GM19035 (cell line): ENCODE measurements around the gene RNASE9.
"Not testable (repeated sequence)": the region's sequence is repeated elsewhere in the genome, so short reads cannot be mapped to it uniquely, and the experiment has no call there.

ENCODE experiments used
- ATAC-seq: cut with Tn5 transposase; IDR thresholded peaks from one replicate; pipeline ENCODE4 v1.9.1; 2021; ENCODE audit not compliant: unreplicated experiment

Gene RNASE9

DNA sequence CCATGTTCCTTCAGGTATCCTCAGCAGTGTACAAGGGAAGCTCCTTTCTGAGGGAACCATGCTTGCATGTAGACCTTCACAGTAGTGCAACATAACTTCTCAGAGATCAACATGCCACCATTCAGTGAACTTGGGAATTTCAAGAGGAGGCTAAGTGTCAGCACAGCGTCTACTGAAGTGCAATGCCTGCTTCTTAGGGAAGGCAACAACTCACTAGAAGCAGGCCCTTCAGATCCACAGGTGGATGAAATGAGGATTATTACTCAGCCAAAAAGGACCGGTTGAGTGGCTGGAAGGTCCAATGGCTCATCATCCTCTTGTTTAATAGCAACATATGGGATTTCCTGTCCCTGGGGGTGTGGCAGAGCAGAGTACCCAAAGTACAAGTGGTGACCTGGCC is 36.8 kb downstream of the RNASE9 start:
- ATAC-seq, result no peak

DNA sequence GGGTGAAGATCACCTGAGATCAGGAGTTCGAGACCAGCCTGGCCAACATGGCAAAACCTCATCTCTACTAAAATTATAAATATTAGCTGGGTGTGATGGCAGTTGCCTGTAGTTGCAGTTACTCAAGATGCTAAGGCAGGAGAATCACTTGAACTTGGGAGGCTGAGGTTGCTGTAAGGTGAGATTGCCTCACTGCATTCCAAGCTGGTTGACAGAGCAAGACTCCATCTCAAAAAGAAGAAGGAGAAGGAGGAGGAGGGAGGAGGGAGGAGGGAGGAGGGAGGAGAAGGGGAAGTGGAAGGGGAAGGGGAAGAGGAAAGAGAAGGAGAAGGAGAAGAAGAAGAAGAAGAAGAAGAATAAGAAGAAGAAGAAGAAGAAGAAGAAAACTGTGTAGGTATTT is 38.5 kb downstream of the RNASE9 start:
- no peak for ATAC-seq

DNA sequence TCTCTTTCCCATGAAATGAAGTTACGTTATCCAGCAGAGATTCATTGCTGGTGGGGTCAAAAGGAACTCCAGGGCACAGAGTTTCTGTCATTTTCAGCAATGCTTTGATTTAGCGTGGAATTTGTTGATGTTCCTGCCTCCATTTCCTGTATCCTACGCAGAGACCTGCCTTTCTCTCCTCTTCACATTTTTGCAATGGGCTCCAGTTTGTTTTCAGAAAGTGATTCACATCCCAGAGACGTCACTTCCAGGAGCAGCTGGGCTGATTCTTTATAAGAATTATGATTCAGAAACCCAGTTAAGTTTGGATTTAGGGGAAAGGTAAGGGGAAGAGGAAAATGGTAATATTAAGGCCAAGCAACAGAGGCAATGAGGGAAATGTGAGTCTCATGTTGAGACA is 43.9 kb downstream of the RNASE9 start:
- ATAC-seq, result no peak

DNA sequence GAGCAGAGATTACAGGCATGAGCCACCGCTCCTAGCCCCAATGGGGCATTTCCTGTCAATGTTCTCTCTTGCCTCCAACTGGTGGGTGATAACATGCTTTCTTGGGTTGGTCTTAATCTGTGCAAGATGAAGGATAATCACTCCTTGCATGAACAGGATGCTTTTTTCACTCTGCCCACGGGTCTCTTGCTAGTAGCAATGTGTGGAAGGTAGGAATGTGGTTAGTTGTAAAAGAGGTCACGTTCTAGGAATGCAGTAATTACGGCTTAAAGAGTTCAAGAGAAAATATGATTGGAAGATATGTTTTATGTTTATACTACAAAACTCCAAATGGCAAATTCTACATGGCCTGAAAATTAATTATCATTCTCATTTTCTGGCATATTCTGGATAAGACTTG is 45.0 kb downstream of the RNASE9 start:
- no peak for ATAC-seq

DNA sequence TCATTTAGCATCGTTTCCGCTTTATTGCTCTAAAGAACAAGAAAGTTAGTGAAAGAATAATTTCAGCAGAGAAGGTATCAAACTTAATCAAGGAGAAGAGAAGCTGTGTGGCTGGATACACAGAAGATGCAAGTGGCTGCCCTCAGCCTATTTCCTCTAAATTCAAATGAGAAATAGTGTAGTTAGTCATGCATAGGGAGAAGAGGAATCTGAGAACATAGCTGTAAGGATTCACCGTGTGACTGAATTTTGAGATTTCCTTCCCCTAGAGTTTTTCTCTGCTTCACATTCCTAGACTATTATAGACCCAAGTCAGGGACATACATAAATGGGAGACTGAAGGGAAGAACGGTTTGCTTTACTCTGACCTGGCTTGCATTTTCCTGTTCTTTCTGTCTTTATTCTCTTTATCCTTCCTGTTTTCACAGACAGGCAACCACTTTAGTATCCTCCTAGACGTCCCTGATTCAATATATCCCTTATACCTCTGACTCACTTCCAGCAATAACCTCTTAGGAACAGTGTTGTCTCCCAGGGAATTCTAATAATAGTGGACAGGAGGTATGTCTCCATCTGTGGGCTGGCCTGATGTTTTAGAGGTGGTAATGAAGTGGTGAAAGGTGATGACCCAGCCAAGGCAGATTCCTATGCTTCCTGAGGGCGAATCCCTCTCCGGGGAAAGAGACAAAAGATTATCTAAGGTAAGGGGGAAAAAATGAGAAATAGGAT is 48.5 kb downstream of the RNASE9 start:
- ATAC-seq, result no peak

DNA sequence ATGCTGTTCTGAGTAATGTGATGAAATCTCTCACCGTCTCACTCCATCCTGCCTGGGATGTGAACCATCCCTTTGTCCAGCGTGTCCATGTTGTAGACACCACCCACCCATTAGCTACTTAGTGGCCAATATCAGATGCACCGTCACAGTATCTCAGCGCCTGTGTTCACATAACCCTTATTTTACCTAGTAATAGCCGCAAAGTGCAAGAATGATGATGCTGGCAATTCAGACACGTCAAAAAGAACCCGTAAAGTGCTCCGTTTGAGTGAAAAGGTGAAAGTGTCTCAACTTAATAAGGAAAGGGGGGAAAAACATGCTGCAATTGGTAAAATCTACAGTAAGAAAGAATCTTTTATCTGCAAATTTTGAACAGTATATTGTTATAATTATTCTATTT is 52.5 kb downstream of the RNASE9 start:
- no peak for ATAC-seq

DNA sequence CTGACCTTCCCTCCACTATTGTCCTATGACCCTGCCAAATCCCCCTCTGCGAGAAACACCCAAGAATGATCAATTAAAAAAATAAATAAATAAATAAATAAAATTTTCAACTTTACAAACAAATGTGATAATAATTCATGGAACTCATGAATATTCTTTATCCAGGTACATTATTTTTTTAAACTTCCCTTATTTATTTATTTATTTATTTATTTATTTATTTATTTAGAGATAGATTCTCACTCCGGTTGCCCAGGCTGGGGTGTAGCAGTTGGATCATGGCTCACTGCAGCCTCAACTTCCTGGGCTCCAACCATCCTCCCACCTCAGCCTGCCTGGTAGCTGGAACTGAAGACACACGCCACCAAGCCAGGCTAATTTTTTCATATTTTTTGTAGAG is 53.3 kb downstream of the RNASE9 start:
- ATAC-seq, result not testable (repeated sequence)

DNA sequence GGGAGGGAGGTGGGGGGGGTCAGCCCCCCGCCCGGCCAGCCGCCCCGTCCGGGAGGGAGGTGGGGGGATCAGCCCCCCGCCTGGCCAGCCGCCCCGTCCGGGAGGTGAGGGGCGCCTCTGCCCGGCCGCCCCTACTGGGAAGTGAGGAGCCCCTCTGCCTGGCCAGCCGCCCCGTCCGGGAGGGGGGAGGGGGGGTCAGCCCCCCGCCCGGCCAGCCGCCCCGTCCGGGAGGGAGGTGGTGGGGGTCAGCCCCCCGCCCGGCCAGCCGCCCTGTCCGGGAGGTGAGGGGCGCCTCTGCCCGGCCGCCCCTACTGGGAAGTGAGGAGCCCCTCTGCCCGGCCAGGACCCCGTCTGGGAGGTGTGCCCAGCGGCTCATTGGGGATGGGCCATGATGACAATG is 54.1 kb downstream of the RNASE9 start:
- ATAC-seq, result not testable (repeated sequence)

DNA sequence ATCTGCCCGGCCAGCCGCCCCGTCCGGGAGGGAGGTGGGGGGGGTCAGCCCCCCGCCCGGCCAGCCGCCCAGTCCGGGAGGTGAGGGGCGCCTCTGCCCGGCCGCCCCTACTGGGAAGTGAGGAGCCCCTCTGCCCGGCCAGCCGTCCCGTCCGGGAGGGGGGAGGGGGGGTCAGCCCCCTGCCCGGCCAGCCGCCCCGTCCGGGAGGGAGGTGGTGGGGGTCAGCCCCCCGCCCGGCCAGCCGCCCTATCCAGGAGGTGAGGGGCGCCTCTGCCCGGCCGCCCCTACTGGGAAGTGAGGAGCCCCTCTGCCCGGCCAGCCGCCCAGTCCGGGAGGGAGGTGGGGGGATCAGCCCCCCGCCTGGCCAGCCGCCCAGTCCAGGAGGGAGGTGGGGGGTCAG is 54.6 kb downstream of the RNASE9 start:
- not testable (repeated sequence) for ATAC-seq
